Transverse colon (tissue), 4 donors: ENCODE results near the gene ZXDC. TPM values are rescaled to one million over a fixed set of nuclear protein-coding genes. Genes with fewer than 3 reads are reported as not detected.

Experiments used
- DNase-seq: peaks from one replicate; pipeline ENCODE4 v3.0.0-alpha.2; 2019
- H3K27ac ChIP-seq, 4 donors: fragments of 200-600 bp; sonication (generic); 2 replicates each; pipeline ENCODE4 v1.5.1; 2016 to 2018; ENCODE audit warnings: inconsistent platforms in 4 of 4
- H3K27me3 ChIP-seq: fragments of 200-600 bp; sonication (generic); 2 replicates; pipeline ENCODE4 v1.5.1; 2017; ENCODE audit warnings: inconsistent platforms
- H3K36me3 ChIP-seq, 4 donors: fragments of 200-600 bp; sonication (generic); 2 replicates each; pipeline ENCODE4 v1.5.1; 2017 to 2019; ENCODE audit warnings: inconsistent platforms in 4 of 4
- H3K4me1 ChIP-seq, 4 donors: fragments of 200-600 bp; sonication (generic); 2 replicates each; pipeline ENCODE4 v1.5.1; 2017 to 2020; ENCODE audit warnings: inconsistent platforms in 4 of 4
- H3K4me3 ChIP-seq, 4 donors: fragments of 200-600 bp; sonication (generic); 1 replicate in 1 of 4; 2 replicates in 3 of 4; pipeline versions ENCODE4 v1.5.1 to v1.6.1; 2017 to 2019; ENCODE audit warnings: inconsistent platforms in 4 of 4
- H3K9me3 ChIP-seq, 2 donors: fragments of 200-600 bp; sonication (generic); 2 replicates each; pipeline ENCODE4 v1.5.1; 2017 to 2019; ENCODE audit warnings: inconsistent platforms in 2 of 2
- EP300 ChIP-seq: sonication (generic); formaldehyde crosslinking; IDR thresholded peaks from one replicate; pipeline ENCODE4 v1.6.1; 2017; ENCODE audit warnings: antibody characterized with exemption, low read depth
- POLR2A ChIP-seq: fragments of 450-650 bp; IDR thresholded peaks from one replicate; pipeline ENCODE4 v1.6.1; 2016; ENCODE audit warnings: antibody characterized with exemption, mild to moderate bottlenecking, moderate library complexity
- POLR2AphosphoS5 ChIP-seq, 3 donors: sonication (generic); formaldehyde crosslinking; IDR thresholded peaks; one replicate each; pipeline ENCODE4 v1.6.1; 2016; ENCODE audit warnings: antibody characterized with exemption in 3 of 3
- WGBS, 2 donors: methylation state at CpG; one replicate each; pipeline ENCODE4 v1.1.5; 2018; ENCODE audit warnings: low coverage in 1 of 2; 5-methylcytosine and 5-hydroxymethylcytosine counted together
- in situ Hi-C, 4 donors: fragments of 200-750 bp; cut with MboI; loops; one replicate each; pipeline versions ENCODE4 v1.15.0 to v1.15.1; 2017; ENCODE audit warnings: low sequenced_read_pairs in 3 of 4, low pct_ligation_motif_present in 1 of 4, low pct_unique_long_range_greater_than_20kb in 1 of 4
- intact Hi-C: fragments of 100-400 bp; cut with DNase I; formaldehyde crosslinking; loops from one replicate; pipeline ENCODE4 v1.15.1; 2023; ENCODE audit warnings: low total_unique reads
- total RNA-seq, 4 donors: library from RNA; depleted of rRNA; stranded (reverse); fragments of >200 nt; gene quantifications; one replicate each; pipeline ENCODE4 v1.1.0, GENCODE V29; 2016
- TF ChIP-seq, protein P1 (sequence below), 5 experiments: fragments of 200-600 bp in 3 of 5; fragments of 450-650 bp in 2 of 5; sonication (generic) in 3 of 5; IDR thresholded peaks; 1 replicate in 2 of 5; 2 replicates in 3 of 5; pipeline ENCODE4 v1.5.1; 2016 to 2017; ENCODE audit warnings: antibody characterized with exemption in 5 of 5, inconsistent platforms in 3 of 5, mild to moderate bottlenecking in 2 of 5, moderate library complexity in 1 of 5

ZXDC gene
- total RNA-seq, 4 donors from 2014 or later: 44.6 to 81.2 (median 46.4) TPM

DNA sequence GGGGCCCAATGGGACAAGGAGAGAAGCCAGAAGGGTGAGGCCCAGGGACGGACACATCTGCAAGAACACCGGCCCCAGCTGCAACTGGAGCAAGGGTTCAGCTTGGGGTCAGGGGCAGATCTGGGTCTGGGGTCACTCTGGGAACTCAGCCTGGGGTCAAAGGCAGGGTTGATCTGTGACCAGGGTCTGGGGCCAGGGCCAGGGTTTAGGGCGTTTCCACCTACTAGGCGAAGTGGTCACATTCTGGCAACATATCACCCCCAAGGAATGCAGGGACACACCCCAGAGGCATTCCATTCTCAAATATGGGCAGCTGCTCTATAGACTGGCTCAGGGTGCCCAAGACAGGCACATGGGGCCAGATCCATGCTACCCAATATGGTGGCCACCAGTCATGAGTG lies 32.9 kb upstream of the ZXDC start:
- H3K36me3 ChIP-seq: no peaks in the 10 kb centered on the region
- TF ChIP-seq POLR2A (no peak), EP300 (no peak), POLR2AphosphoS5 (IDR thresholded peaks at IDR 0.05) (no peak)
- TF ChIP-seq, protein P1, sequence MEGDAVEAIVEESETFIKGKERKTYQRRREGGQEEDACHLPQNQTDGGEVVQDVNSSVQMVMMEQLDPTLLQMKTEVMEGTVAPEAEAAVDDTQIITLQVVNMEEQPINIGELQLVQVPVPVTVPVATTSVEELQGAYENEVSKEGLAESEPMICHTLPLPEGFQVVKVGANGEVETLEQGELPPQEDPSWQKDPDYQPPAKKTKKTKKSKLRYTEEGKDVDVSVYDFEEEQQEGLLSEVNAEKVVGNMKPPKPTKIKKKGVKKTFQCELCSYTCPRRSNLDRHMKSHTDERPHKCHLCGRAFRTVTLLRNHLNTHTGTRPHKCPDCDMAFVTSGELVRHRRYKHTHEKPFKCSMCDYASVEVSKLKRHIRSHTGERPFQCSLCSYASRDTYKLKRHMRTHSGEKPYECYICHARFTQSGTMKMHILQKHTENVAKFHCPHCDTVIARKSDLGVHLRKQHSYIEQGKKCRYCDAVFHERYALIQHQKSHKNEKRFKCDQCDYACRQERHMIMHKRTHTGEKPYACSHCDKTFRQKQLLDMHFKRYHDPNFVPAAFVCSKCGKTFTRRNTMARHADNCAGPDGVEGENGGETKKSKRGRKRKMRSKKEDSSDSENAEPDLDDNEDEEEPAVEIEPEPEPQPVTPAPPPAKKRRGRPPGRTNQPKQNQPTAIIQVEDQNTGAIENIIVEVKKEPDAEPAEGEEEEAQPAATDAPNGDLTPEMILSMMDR (IDR thresholded peaks at IDR 0.05): no peak
- peaks cover 5% of the 10 kb centered on the region for H3K27me3 ChIP-seq
- no peaks in the 10 kb centered on the region for H3K4me1 ChIP-seq
- intact Hi-C loops (no loop called here), in situ Hi-C loops (no loop called here)
- no peak overlapping the region for H3K4me3 ChIP-seq
- H3K27ac ChIP-seq: no peak overlapping the region
- DNase-seq: no peak
- H3K9me3 ChIP-seq: no peaks in the 10 kb centered on the region
- WGBS, 2 donors: 100% methylated on average over 2 of the region's 4 CpGs; no CpG with 5 or more reads in 1 of the 2 donors

DNA sequence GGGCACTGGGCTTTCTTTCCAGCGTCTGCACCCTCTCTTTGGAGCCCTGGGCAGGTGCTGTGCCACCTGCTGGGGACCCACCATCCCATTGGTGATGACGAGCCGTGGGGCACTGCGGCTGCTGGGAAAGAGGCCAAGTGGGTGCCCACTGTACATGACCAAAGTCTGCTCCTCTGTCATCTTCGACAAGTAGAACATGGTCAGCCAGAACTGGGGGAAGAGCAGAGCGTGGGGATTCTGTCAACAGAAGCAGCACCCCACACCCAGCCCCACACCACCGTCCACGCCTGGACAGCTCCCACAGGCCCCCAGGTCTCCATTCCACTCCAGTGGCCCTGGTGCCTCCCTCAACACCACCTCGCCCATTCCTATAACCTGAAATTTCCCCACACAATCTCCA lies 32.2 kb upstream of the ZXDC start:
- no peak overlapping the region for H3K4me3 ChIP-seq
- H3K27ac ChIP-seq: no peak overlapping the region
- in situ Hi-C loops (no loop called here), intact Hi-C loops (no loop called here)
- no peak for DNase-seq
- WGBS, 2 donors: 84 to 100% methylated on average over 1 to 9 of the region's 9 CpGs
- H3K27me3 ChIP-seq: peaks cover 5% of the 10 kb centered on the region
- TF ChIP-seq, protein P1 (IDR thresholded peaks at IDR 0.05): no peak
- no peak for TF ChIP-seq POLR2AphosphoS5 (IDR thresholded peaks at IDR 0.05)
- TF ChIP-seq POLR2A: no peak
- no peak for TF ChIP-seq EP300
- H3K36me3 ChIP-seq: no peaks in the 10 kb centered on the region
- no peaks in the 10 kb centered on the region for H3K4me1 ChIP-seq
- H3K9me3 ChIP-seq: no peaks in the 10 kb centered on the region

DNA sequence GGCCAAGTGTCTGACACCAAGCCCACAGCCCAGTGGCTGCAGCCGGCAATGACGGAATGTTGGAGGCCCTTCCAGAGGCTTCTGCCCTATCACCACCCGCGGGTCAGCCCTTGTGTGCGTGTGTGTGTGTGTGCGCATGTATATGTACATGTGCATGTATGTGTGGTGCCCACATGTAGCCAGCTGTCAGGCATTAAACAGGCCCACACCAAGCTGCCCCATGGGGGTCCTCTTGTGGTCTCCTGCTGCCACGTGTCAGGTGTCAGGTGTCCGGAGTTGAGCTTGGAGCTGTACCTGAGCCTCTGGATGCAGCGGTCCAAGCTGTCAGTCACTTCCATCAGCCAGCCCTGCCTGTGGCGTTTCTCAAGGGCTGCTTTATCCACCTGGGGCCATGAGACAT lies 28.0 kb upstream of the ZXDC start:
- 83% methylated on average over 10 of the region's 10 CpGs; no CpG with 5 or more reads in 1 of the 2 donors for WGBS, 2 donors

DNA sequence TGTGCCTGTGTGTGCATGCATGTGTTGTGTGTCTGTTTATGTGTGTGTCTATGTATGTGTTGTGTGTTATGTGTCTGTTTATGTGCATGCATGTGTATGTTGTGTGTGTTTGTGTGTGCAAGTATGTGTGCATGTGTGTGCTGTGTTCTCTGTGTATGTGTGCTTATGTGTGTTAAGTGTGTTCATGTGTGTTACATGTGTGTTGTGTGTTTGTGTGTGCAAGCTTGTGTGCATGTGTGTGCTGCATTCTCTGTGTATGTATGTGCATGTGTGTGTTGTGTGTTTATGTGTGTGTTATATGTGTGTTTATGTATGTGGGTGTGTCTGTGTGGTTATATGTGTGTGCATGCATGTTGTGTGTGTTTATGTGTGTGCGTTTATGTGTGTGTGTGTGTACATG lies 27.0 kb upstream of the ZXDC start:
- no peak for DNase-seq
- H3K4me3 ChIP-seq: no peak overlapping the region
- no peaks in the 10 kb centered on the region for H3K36me3 ChIP-seq
- H3K4me1 ChIP-seq: no peaks in the 10 kb centered on the region
- TF ChIP-seq POLR2AphosphoS5 (IDR thresholded peaks at IDR 0.05): no peak
- TF ChIP-seq EP300: no peak
- TF ChIP-seq, protein P1 (IDR thresholded peaks at IDR 0.05): no peak
- TF ChIP-seq POLR2A: no peak
- no peak overlapping the region for H3K27ac ChIP-seq
- H3K9me3 ChIP-seq: no peaks in the 10 kb centered on the region
- in situ Hi-C loops: no loop called here
- WGBS, 2 donors: 79 to 100% methylated on average over 1 of the region's 1 CpG
- peaks cover 5% of the 10 kb centered on the region for H3K27me3 ChIP-seq
- intact Hi-C loops: no loop called here

More for the DNA sequence above, 28.0 kb upstream of the ZXDC start:
- DNase-seq: no peak
- no peaks in the 10 kb centered on the region for H3K9me3 ChIP-seq
- peaks cover 5% of the 10 kb centered on the region for H3K27me3 ChIP-seq
- in situ Hi-C loops: no loop called here
- no peak overlapping the region for H3K27ac ChIP-seq
- TF ChIP-seq POLR2AphosphoS5 (IDR thresholded peaks at IDR 0.05): no peak
- TF ChIP-seq, protein P1 (IDR thresholded peaks at IDR 0.05): no peak
- no peak for TF ChIP-seq POLR2A
- TF ChIP-seq EP300: no peak
- intact Hi-C loops: no loop called here
- no peaks in the 10 kb centered on the region for H3K36me3 ChIP-seq
- no peaks in the 10 kb centered on the region for H3K4me1 ChIP-seq
- no peak overlapping the region for H3K4me3 ChIP-seq
